HG03558 (cell line): ENCODE results near the gene SLC23A2.
A peak's percentile ranks its signal among the peaks of the same experiment; 100 is the strongest.
"Not testable (repeated sequence)": the region's sequence is repeated elsewhere in the genome, so short reads cannot be mapped to it uniquely, and the experiment has no call there.

Experiments
- ATAC-seq: cut with Tn5 transposase; IDR thresholded peaks from one replicate; pipeline ENCODE4 v1.9.1; 2021; ENCODE audit warnings: moderate number of reproducible peaks; ENCODE audit not compliant: unreplicated experiment; ENCODE audit errors: extremely low read depth

Gene SLC23A2

DNA sequence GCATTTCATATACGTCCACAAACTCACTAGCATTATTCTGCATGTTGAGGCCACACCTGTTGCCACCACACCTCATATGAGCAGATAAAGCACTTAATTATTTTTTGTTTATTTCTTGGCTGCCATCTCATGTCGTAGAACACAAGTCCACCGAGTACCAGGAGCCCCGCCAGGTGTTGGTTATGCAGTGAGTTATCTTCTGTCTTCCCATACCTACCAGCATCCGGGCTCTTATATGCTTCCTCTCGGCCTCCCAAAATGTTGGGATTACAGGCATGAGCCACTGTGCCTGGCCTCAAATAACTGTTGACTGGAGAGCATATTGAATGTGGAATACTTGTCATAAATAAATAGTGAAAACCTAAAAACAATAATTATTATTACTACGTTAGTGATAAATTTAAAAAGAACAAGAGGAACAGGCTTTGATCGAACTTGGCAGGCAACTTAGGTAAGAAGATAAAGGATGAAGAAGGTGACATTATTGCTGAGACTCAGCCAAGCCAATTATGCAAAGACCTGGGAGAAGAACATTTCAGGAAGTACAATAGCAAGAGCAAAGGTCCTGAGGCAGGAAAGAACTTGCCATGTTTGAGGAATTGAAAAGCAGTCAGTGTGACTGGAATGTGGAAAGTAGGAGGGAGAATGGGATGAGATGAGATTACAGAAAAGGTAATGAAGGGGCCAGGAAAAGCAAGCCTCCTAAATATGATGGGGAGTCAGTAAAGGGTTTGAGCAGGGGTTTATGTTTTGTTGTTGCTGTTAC, 12.6 kb upstream of the SLC23A2 start:
- ATAC-seq = no peak

- no peak for ATAC-seq
These were observed 7.4 kb upstream of the SLC23A2 start for GRCh38 chr20:5008759-5009158.

DNA sequence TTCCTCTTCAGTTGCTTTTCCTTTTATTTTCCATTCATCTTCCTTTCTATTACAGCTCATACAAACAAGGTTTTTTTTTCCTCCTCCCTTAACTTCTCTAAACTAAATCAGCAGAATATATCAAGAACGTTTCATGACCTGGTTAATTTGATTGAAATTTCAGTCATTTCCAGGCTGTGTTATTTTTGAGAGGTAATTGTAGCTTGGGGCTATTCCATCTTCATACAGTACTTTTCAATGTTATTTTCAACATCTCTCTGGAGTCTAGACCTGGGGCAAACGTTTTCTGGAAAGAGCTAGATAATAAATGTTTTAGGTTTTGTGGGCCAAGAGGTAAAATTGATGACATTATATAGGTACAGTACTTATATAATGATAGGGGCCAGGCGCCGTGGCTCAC, 4.0 kb upstream of the SLC23A2 start:
- no peak for ATAC-seq

DNA sequence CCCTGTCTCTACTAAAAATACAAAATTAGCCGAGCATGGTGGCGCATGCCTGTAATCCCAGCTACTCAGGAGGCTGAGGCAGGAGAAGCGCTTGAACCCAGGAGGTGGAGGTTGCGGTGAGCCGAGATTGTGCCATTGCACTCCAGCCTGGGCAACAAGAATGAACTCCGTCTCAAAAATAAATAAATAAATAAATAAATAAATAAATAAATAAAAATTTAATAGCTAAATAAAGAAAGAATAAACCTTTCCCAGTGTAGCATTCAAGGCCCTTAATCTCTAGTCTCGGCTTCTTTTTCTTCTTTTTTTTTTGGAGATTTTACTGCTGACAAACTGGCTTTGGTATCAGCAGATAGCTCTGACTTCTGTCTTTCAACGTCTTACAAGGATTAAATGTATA, 3.5 kb upstream of the SLC23A2 start:
- not testable (repeated sequence) for ATAC-seq

DNA sequence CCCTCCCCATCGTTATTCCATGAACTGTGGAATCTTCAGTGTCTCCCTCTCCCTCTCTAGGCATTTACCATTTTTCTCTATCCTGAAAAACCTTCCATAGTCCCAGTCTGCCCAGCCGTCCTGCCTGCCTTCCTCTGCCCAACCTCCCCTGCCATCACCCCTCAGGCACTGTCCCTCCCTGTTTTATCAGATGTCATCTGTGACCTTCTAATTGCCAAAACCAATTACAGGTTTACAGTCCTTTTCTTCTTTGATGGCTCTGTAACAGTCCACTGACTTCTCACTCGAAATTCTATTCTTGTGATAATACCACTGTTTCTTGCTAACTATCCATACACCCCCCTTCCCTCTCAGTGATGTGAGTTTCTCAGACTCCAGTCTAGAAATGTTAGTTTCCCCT, 2.3 kb upstream of the SLC23A2 start:
- no peak for ATAC-seq

- no peak for ATAC-seq
These were observed 735 bp upstream of the SLC23A2 start for GRCh38 chr20:5002077-5002413.

DNA sequence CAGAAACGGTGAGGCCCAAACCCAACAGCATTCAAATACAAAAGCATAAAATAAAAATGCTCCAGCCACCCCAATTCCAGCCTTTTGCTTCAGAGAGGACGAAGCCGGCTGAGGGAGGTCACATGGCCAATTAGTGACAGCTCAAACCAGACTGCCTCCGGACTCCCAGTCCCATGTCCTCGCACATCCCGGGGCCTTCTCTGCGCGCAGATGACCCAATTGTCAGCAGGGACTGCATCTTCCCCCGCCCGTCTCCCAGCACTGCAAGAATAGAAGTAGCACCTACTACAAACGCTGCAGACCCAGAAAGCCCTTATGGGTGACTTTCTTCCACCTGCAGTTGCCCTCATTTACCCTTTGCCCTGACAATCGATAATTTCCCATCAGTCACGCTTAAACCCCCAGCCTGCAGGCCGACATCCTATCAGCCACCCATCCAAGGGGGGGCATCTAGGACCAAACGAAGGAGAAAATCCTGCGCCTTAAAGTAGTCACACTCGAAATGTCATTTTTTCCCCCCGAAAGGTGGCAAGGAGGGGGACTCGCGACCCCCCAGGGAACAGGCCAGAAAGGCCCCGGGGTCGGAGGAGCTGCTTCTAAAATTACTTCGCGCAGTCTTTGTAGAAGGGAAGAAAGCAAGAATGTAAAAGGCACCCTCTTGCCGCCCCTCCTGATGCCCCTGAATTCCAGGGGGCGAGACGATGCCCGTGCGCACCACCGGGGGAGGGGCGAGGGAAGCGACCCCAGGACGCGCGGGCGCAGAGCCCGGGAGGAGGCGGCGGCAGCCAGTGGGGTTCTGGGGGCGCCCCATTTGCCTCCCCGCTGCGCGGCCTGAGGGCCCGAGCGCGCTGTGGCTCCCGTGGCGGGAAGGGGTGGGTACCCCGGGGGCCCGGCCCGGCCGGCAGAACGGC, 792 bp downstream of the SLC23A2 start:
- ATAC-seq = no peak

DNA sequence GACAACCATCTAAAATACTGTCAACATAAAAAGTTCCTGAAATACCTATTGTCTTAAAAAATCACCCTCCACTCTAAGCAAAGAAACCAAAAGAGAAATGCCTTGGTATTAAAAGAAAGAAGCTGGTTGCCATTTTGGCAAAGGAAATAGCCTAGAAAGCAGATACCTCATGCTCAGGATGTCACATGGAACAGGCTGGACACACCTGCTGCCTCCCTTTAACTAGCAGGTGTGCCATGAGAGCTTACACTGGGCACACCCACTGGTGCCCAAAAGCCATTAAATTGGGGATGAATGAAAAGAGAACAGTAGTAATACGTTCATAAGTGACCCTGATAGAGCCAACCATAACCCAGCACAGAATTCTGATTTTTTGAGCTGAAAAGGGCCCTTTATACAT, 1.5 kb downstream of the SLC23A2 start:
- no peak for ATAC-seq

GRCh38 chr20:4998160-4998651, 3.1 kb downstream of the SLC23A2 start:
- no peak for ATAC-seq

GRCh38 chr20:4997222-4997621, 4.1 kb downstream of the SLC23A2 start:
- ATAC-seq = no peak

DNA sequence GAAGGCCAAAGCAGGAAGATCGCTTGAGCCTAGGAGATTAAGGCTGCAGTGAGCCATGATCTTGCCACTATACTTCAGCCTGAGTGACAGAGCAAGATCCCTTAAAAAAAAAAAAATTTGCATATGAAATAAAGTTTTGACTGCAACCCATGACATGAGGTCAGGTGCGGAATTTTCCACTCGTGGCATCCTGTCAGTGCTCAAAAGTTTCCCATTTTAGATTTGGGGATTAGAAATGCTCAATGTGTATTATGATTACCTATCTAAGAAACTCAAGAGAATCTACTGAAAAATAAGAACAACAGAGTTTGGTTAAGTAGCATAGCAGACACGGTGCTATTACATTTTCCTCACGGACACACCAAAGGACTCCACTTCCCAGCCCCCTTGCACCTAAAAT, 11.7 kb downstream of the SLC23A2 start:
- no peak for ATAC-seq

DNA sequence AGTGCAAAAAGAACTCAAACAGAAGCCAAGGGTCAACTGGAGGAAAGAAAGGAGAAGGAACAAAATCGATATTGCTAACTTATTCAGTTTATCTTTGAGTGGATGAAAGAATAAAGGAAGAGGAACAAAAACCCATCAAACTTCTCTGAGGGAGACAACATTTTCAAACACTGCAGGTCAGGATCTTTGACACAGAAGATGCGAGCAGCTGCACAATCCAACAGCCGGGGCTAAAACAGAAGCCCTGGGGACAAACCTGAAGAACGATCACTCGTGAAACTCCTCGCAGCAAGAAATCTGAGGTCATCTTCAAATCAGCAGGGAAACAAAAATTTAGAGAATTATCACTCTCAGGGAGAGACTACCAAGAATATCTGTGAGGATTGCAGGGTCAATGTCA, 14.2 kb downstream of the SLC23A2 start:
- no peak for ATAC-seq

DNA sequence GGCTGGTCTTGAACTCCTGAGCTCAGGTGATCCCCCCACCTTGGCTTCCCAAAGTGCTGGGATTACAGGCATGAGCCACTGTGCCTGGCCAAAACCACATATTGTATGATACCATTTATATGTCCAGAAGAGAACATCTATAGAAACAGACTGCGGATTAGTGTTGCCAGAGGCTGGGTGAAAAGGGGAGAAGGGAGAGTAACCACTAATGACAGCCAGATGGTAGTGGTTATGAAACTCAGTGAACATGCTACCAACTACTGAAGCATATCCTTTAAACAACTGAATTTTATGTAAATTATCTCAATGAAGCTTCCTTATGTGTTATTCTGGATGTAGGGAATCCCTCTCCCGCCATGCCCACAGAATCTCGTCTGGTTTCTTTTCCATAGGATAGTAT, 15.7 kb downstream of the SLC23A2 start:
- no peak for ATAC-seq

- no peak for ATAC-seq
These were observed 19.0 kb downstream of the SLC23A2 start for GRCh38 chr20:4982281-4982680.

DNA sequence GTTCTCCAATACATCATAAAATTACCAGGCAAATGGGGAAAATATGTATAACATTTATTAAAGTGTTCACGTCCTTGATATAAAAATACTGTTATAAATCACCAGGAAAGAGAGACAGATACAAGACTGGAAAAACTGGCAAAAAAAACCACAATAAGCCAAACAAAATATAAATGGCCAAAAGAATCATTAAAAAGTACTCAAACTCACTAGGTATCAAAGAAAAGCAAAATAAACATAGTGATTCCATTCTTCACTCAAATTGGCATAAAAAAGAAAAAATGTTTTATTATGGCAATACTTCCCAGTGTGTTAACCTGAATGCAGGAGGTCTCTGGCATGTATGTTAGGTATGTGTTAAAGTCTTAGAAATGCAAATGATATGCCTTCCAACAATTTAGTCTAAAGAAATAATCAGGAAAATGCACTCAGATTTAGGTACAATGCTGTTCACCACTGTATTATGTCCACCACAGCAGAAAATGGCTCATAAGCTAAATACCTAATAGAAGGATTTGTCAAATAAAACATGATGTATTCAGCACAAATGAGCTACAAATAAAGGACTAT, 21.4 kb downstream of the SLC23A2 start:
- no peak for ATAC-seq

- ATAC-seq = no peak
These were observed 23.0 kb downstream of the SLC23A2 start for GRCh38 chr20:4978050-4978918.

- ATAC-seq = not testable (repeated sequence)
These were observed 25.3 kb downstream of the SLC23A2 start for GRCh38 chr20:4976014-4976413.

DNA sequence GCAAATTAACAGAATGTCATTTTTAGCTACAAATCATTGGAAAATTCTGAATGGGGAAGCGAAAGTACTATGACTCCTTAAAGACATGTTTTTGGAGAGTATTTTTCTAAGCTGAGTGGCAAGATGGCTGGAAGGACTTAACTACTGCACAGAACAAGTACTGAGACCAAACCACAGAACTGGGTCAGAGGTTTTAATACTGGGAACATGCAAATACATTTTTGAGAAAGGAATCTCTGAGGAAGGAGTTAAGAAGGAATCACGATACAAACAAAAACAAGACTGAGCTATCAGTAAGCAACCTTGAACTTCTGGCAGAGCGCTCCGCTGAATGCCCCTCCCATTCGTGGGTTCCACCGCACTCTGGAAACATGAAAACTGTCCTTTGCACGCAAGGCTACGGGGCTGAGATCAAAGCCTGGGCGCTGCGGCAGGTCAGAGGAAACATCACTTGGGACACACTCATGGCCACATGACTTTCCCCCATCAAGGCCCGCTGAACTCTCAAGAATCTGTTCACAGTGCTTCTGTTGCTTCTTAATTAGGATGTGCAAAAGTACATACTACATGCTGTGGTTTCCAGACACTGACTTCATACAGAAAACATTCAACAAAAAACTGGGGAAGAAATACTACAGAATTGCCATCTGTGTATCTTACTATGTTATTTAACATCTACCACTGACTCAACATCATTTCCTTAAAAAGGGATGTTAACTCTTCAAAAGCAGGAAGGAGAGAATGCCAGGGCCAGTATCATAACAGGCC, 27.8 kb downstream of the SLC23A2 start:
- peak; percentile 60 for ATAC-seq

DNA sequence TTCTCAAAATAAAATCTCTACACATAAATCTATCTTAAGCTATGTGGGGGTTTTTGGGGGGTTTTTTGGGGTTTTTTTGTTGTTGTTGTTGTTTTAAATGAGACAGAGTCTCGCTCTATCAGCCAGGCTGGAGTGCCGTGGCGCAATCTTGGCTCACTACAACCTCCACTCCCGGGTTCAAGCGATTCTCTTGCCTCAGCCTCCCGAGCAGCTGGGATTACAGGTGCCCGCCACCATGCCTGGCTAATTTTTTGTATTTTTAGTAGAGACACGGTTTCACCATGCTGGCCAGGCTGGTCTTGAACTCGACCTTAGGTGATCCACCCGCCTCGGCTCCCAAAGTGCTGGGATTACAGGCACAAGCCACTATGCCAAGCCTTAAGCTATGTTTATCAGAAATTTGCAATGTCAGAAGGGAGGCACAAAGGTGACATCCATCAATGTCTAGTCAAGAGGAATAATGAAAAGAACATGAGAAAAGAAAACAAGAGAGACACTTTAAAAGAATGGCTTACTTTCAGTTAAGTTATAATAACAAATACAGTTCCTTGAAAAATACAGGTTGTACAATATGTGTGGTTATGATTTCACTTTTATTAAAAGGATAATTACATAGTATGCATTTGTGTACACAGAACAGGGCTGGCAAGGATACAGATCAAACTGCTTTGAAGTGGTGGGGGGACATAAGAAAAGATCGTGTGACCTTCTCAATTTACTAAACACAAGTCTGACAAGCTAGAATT, 28.6 kb downstream of the SLC23A2 start:
- no peak for ATAC-seq
